Activated CD4-positive, alpha-beta T cell treated with anti-CD3 and anti-CD28 coated beads for 36 hours (primary cell): ENCODE results near the gene KCNJ18. TPM values are rescaled to one million over a fixed set of nuclear protein-coding genes. Genes with fewer than 3 reads are reported as not detected.
"Not testable (repeated sequence)": the region's sequence is repeated elsewhere in the genome, so short reads cannot be mapped to it uniquely, and the experiment has no call there.

Experiments
- ATAC-seq: fragments of 200-7000 bp; cut with Tn5 transposase; one replicate; pipeline ENCODE4 v1.10.0; 2021; ENCODE audit warnings: mild to moderate bottlenecking, moderate library complexity
- CTCF ChIA-PET: fragments of 350-600 bp; sonication (Branson Sonifier 250); formaldehyde crosslinking; loops from one replicate; lab custom pipeline; 2021; ENCODE audit warnings: antibody characterized with exemption; lab: Charles Lee
- POLR2A ChIA-PET: fragments of 350-600 bp; sonication (Branson Sonifier 250); formaldehyde crosslinking; loops from one replicate; lab custom pipeline; 2021; ENCODE audit warnings: antibody characterized with exemption, inconsistent platforms; lab: Charles Lee
- DNase-seq: peaks from one replicate; pipeline ENCODE4 v3.0.0-alpha.2; 2020
- H3K27ac Mint-ChIP-seq: one replicate; pipeline ENCODE4 v1.8.0; 2021; ENCODE audit warnings: mixed read lengths
- H3K27me3 Mint-ChIP-seq: one replicate; pipeline ENCODE4 v1.8.0; 2021; ENCODE audit warnings: mixed read lengths
- H3K36me3 Mint-ChIP-seq: one replicate; pipeline ENCODE4 v1.8.0; 2021; ENCODE audit warnings: low read depth, mixed read lengths
- H3K4me1 Mint-ChIP-seq: one replicate; pipeline ENCODE4 v1.8.0; 2021; ENCODE audit warnings: mixed read lengths
- H3K4me3 Mint-ChIP-seq: one replicate; pipeline ENCODE4 v1.8.0; 2021; ENCODE audit warnings: mild to moderate bottlenecking, moderate library complexity, mixed read lengths
- H3K9me3 Mint-ChIP-seq: one replicate; pipeline ENCODE4 v1.8.0; 2021; ENCODE audit warnings: low read depth, mixed read lengths
- intact Hi-C, 2 experiments: fragments of 100-400 bp; cut with DNase I in 1 of 2; cut with micrococcal nuclease in 1 of 2; formaldehyde crosslinking; loops; one replicate each; pipeline versions ENCODE4 v1.14.2 to v1.15.1; 2022 to 2024; cut with DNase I, micrococcal nuclease
- total RNA-seq, 2 experiments: library from RNA; stranded (reverse); gene quantifications; one replicate each; pipeline ENCODE4 v1.2.3, GENCODE V29; 2021

Gene KCNJ18
- total RNA-seq, 2 experiments from 2014 or later, result not detected

- Mint-ChIP-seq H3K27me3 (peaks cover 4% of the 10 kb centered on the region), H3K9me3 (peaks cover 7% of the 10 kb centered on the region), H3K27ac (no peak overlapping the region), H3K36me3 (no peaks in the 10 kb centered on the region), H3K4me1 (no peaks in the 10 kb centered on the region), H3K4me3 (no peak overlapping the region)
- DNase-seq, result no peak
- intact Hi-C loops, result no loop called here
- ChIA-PET POLR2A (no interaction called here), CTCF (no interaction called here)
- no peak for ATAC-seq
Observed at GRCh38 chr17:21674242-21674731, 18.0 kb upstream of the KCNJ18 start.

- ATAC-seq, CTCF ChIA-PET, DNase-seq, H3K9me3 Mint-ChIP-seq, intact Hi-C loops, H3K4me3 Mint-ChIP-seq, H3K27me3 Mint-ChIP-seq, H3K27ac Mint-ChIP-seq, H3K4me1 Mint-ChIP-seq, POLR2A ChIA-PET, H3K36me3 Mint-ChIP-seq: not testable (repeated sequence)
Observed at GRCh38 chr17:21674891-21675738, 17.2 kb upstream of the KCNJ18 start.

DNA sequence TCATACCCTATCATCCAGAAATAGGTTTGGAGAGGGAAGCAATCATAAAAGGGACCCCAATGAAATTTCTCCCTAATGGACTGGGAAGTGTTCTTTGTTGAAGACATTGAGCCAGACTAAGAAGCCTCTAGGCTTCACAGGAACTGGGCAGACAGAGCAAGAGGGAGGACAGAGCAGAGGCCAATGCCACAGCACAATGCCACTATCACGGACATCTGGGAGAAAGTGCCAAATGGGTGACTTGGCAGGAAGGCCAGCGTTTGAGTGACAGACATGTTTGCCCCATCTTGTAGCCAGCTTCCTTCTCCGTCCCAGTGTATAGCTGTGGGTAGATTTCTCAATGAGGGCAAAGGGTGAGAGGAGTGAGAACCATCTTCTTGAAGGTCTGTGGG is 16.6 kb upstream of the KCNJ18 start:
- intact Hi-C loops, H3K36me3 Mint-ChIP-seq, H3K4me3 Mint-ChIP-seq, POLR2A ChIA-PET, H3K27me3 Mint-ChIP-seq, H3K4me1 Mint-ChIP-seq, H3K27ac Mint-ChIP-seq, DNase-seq, ATAC-seq, CTCF ChIA-PET, H3K9me3 Mint-ChIP-seq: not testable (repeated sequence)

- no peak overlapping the region for H3K4me3 Mint-ChIP-seq
- no peak for ATAC-seq
- H3K27ac Mint-ChIP-seq, result no peak overlapping the region
- intact Hi-C loops, result no loop called here
- CTCF ChIA-PET, result no interaction called here
- H3K27me3 Mint-ChIP-seq, result peaks cover 4% of the 10 kb centered on the region
- peaks cover 8% of the 10 kb centered on the region for H3K9me3 Mint-ChIP-seq
- no peak for DNase-seq
- H3K36me3 Mint-ChIP-seq, result no peaks in the 10 kb centered on the region
- no peaks in the 10 kb centered on the region for H3K4me1 Mint-ChIP-seq
- POLR2A ChIA-PET, result no interaction called here
Observed at GRCh38 chr17:21676281-21677111, 15.8 kb upstream of the KCNJ18 start.

DNA sequence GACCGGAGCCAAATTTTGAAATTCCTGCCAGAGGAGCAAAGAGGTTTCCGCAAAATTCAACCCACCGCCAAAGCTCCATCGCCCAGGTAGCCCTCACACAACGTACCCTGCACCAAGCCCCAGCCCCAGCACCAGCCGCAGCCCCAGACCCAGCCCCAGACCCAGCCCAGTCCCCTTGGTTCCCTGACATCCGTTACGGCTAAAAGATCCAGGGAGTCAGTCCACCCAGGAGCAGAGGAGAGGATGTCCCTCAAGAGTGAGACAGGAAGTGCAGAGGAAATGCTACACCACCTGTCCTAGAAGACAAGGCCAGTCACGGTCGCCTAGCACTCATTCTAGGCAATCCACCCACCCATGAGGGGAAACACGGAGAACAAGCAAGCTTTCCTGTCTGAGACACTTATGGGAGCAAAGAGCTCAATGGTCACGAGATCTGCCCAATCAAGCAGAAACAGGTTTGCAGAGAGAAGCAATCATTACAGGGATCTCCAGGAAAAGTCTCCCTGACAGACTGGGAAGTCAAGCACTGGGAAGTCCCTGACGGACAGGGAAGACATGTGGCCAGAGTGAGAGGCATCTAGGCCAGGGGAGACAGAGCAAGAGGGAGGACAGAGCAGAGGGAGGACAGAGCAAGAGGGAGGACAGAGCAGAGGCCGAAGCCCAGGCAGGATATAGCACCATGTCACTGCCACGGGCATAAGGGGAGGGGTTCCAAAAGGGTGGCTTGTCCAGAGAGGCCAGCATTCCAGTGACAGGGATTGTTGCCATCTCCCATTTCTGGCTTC is 15.0 kb upstream of the KCNJ18 start:
- peaks cover 8% of the 10 kb centered on the region for H3K9me3 Mint-ChIP-seq
- ChIA-PET POLR2A (no interaction called here), CTCF (no interaction called here)
- no peaks in the 10 kb centered on the region for H3K36me3 Mint-ChIP-seq
- H3K4me1 Mint-ChIP-seq, result no peaks in the 10 kb centered on the region
- H3K27me3 Mint-ChIP-seq, result peaks cover 4% of the 10 kb centered on the region
- ATAC-seq (no peak), DNase-seq (no peak)
- intact Hi-C loops, result no loop called here
- no peak overlapping the region for H3K4me3 Mint-ChIP-seq
- H3K27ac Mint-ChIP-seq, result no peak overlapping the region

- peaks cover 8% of the 10 kb centered on the region for H3K9me3 Mint-ChIP-seq
- H3K36me3 Mint-ChIP-seq, result no peaks in the 10 kb centered on the region
- H3K4me3 Mint-ChIP-seq, result no peak overlapping the region
- no peak overlapping the region for H3K27ac Mint-ChIP-seq
- H3K27me3 Mint-ChIP-seq, result peaks cover 4% of the 10 kb centered on the region
- CTCF ChIA-PET, result no interaction called here
- H3K4me1 Mint-ChIP-seq, result no peaks in the 10 kb centered on the region
- POLR2A ChIA-PET, result no interaction called here
- intact Hi-C loops, result no loop called here
- no peak for DNase-seq
- no peak for ATAC-seq
Observed at GRCh38 chr17:21677911-21678310, 14.4 kb upstream of the KCNJ18 start.

GRCh38 chr17:21678393-21679081 is 13.8 kb upstream of the KCNJ18 start:
- DNase-seq (peak; percentile 53), ATAC-seq (no peak)
- intact Hi-C loops, result no loop called here
- CTCF ChIA-PET, result no interaction called here
- Mint-ChIP-seq H3K27me3 (peaks cover 4% of the 10 kb centered on the region), H3K4me1 (no peaks in the 10 kb centered on the region), H3K4me3 (no peak overlapping the region), H3K9me3 (peaks cover 5% of the 10 kb centered on the region), H3K27ac (no peak overlapping the region), H3K36me3 (no peaks in the 10 kb centered on the region)
- POLR2A ChIA-PET, result no interaction called here

GRCh38 chr17:21679256-21680146 is 12.8 kb upstream of the KCNJ18 start:
- intact Hi-C loops, result no loop called here
- Mint-ChIP-seq H3K4me1 (no peaks in the 10 kb centered on the region), H3K9me3 (peaks cover 5% of the 10 kb centered on the region), H3K36me3 (no peaks in the 10 kb centered on the region), H3K27ac (no peak overlapping the region), H3K27me3 (peaks cover 4% of the 10 kb centered on the region), H3K4me3 (no peak overlapping the region)
- POLR2A ChIA-PET, result no interaction called here
- DNase-seq (no peak), ATAC-seq (no peak)
- CTCF ChIA-PET, result interaction anchor here (0.6 kb wide), 1 partner anchor 516 kb away, joined by 4 read pairs; no protein-coding TSS in a partner anchor

- Mint-ChIP-seq H3K27ac (no peak overlapping the region), H3K36me3 (no peaks in the 10 kb centered on the region)
Observed at GRCh38 chr17:21680366-21680765, 12.0 kb upstream of the KCNJ18 start.

DNA sequence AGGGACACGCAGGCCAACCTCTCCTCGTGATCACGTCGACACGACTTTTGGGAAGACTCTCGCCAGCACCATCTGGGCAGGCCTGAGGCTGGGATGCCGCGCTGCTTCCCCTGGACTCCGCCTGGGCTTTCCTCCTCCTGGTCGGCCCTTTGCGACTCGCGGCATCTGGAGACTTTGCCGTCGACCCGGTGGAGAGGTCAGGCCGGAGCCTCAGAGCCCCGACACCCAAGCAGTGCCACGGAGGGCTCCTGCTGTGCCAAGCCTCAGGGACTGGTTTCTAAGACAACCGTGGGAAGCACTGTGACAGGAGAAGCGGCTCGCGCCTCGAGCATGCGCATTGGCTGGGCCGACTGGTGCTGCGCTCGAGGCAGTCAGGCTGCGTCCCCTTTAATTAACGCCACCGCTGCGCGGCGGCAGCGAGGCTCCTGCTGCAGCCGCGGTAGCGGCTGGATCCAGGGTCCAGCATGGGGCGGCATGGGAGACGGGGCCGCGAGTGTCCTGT is 11.4 kb upstream of the KCNJ18 start:
- H3K4me1 Mint-ChIP-seq, DNase-seq, CTCF ChIA-PET, H3K27ac Mint-ChIP-seq, intact Hi-C loops, ATAC-seq, POLR2A ChIA-PET, H3K27me3 Mint-ChIP-seq, H3K36me3 Mint-ChIP-seq, H3K9me3 Mint-ChIP-seq, H3K4me3 Mint-ChIP-seq: not testable (repeated sequence)

More at GRCh38 chr17:21680366-21680765, 12.0 kb upstream of the KCNJ18 start:
- H3K27me3 Mint-ChIP-seq, result peaks cover 4% of the 10 kb centered on the region
- intact Hi-C loops, result no loop called here
- DNase-seq (no peak), ATAC-seq (no peak)
- ChIA-PET CTCF (no interaction called here), POLR2A (no interaction called here)
- no peak overlapping the region for H3K4me3 Mint-ChIP-seq
- H3K9me3 Mint-ChIP-seq, result peaks cover 8% of the 10 kb centered on the region
- H3K4me1 Mint-ChIP-seq, result no peaks in the 10 kb centered on the region
